ENCODE data around the gene C12orf42.

C12orf42 gene

DNA sequence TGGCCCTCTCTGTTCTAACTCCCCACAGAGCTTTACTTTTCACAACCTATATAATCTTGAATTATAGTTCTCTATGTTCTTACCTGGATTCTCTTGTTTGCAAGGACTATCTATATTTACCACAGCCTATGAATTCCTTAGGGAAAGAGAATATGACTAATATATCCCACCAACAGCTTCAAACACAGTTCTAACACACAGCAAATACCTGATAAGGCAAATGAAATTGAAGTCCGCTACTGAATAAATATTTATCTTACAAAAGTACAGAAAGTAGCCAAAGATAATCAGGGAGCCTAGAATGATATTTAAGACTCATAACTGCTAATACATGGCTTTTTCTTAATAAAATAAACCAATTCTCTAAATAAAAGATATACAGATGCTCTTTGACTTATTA, 165.1 kb downstream of the C12orf42 start:
- DNase-seq = no peak

- no peak for DNase-seq
Observed at GRCh38 chr12:103327676-103328075, 168.1 kb downstream of the C12orf42 start.

DNA sequence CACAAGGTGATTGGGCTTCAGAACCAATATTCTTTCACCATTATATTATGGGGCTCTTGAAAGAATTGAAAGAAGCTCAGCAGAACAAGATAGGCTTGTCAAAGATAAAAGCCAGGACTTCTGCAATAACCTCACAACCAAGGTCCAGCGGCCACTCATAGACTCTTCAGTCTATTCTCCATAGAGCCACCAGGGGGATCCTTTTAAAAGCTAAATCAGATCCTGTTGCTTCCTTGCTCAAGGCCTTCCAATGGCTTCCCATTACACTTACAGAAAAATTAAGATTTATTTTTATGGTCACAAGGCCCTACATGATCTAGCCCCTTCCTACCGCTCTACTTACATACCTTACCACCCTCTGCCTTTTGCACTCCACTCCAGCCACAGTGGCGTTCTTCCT, 169.6 kb downstream of the C12orf42 start:
- no peak for DNase-seq

GRCh38 chr12:103318566-103318965, 177.2 kb downstream of the C12orf42 start:
- no peak for DNase-seq

- DNase-seq = no peak
Observed at GRCh38 chr12:103317220-103317619, 178.5 kb downstream of the C12orf42 start.

DNA sequence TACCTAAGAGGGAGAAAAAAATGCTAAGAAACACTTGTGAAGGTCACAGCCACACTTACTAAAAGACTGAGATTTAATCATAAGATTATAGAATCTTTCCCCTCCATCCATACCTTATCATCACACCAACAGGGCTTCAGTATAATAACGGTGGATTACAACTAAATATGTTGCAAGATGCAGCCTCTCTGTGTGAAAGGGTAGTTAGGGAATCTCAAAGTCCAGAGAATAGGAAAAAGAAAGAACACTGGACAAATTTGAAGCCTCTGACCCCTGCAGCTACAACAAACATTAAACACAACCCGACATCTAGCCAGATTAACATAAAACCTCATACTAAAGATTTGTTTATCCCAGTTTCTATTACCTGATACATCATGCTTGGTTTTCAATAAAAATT, 181.0 kb downstream of the C12orf42 start:
- no peak for DNase-seq

GRCh38 chr12:103313894-103314293, 181.9 kb downstream of the C12orf42 start:
- no peak for DNase-seq

DNA sequence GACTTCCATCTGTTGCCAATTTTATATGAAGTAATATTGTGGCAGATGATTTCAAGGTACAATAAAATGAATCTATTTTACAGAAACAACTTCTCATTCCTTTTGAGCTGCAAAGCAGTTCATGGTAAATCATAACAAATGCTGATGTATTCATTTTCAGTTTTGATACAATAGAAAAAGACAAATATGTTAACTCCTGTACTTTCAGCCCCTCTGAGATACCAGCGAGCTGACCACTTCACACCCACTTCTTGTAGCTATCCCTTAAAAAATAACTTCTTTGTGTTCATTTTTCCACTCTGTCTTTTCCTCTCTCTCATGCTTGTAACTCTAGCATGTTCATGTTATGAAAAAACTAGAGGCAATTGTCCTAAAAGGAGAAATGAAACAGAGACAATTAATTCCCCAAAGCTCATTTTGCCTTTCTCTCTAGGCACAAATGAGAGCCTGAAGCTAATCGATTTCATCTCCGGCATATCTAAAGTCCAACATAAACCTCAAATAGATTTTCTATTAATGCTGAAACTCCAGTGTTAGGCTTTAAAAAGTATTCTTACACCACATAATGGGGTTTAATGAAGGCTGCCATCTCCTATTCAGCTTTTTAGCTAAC, 182.9 kb downstream of the C12orf42 start:
- DNase-seq = no peak

DNA sequence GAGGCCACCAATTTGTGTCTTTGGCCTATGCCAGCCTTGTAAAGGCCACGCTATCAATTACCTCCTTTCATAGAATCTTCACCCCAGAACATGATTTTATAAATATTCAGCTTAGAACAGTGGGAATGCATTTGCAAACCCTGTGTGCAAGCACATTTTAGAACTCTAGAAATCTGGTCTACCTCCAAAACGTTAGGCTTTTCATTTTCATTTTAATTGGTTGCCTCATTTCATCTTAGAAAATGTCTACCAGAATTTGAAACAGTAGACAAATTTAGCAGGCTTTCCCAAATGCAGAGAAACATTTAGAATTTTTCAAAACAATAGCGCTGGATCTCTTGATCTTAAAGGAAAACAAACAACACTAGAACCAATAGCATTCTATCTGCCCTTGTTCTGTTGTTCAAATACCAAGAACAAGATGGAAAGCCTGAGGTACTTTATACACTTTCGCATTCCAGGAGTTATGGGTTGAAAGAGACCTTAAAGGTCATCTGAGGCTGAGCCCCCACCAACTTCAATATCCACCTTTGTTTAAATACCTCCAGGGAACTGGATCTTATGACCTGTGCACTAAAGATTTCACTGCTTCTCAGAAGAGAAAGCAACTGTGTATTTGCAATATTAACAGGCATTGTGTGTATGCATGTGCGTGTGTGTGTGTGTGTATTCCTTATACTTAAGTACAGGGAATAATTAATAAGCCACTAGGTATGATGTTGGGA, 185.1 kb downstream of the C12orf42 start:
- no peak for DNase-seq

DNA sequence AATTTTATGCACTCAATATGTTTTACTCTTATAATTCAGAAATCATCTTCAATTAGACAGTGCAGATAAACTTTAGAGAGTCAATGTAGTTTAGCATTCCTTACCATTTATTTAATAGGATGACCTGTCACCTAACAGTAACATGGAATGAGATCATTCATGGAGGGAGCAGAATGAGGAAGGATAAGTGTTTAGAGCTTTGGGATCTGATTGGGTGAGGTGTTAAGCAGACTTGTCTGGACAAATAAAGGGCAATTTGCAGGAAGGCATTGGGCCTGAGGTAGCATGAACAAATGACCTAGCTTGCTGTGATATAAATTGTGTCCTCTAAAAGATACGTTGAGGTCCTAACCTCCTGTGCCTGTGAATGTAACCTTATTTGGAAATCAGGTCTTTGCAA, 187.4 kb downstream of the C12orf42 start:
- DNase-seq = no peak

DNA sequence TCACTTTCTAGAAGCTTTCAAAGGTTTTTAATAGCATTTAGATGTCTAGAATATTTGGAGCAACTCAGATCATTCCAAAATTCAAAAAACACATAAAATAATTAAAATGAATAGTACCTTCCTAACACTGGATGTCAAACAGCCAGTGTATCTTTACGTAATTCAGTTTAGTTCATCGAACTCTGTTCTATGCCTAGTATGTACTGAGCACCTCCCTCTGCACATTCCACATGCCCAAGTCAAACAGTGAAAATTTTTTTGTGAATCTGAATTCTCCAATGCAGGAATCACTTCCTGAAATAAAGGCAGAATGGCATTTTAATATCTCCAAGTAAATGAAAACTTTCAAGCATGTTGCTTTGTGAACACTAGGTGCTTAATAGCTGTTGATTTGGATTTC, 192.3 kb downstream of the C12orf42 start:
- DNase-seq = no peak

- no peak for DNase-seq
Observed at GRCh38 chr12:103301642-103302591, 193.9 kb downstream of the C12orf42 start.

DNA sequence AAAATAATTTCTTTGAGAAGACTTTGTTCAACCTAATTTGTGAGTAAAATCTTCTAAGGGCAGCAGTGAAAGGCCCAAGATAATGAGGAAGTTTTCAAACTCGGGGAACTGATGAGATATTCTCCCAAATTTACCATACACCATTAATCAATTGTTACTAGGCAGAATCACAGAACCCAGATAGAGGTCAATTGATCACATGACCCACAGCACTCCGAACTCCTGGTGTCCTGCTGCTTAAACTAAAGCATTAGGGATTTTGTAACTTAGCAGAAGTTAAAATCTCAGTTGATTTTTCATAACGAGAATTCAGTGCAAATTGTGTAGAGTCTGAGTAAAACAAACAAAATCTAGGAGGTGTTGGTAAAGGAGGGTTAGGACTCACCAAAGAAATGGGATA, 207.8 kb downstream of the C12orf42 start:
- no peak for DNase-seq

DNA sequence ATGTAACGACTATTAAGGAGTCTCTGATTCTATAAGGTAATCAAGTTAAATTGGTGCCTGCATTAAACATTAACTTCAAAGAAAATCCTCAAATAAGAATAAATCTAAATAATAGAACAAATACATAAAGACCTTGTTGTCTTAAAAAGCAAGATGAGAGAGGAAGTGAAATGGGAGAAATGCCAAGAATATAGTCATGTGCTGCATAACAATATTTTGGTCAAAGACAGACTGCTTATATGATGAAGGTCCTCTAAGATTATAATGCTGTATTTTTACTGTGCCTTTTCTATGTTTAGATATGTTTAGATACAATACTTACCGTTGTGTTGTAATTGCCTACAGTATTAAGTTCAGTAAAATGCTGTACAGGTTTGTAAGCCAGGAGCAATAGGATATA, 213.6 kb downstream of the C12orf42 start:
- DNase-seq = no peak

- DNase-seq = no peak
Observed at GRCh38 chr12:103279444-103279843, 216.3 kb downstream of the C12orf42 start.

- no peak for DNase-seq
Observed at GRCh38 chr12:103278329-103278728, 217.4 kb downstream of the C12orf42 start.

DNA sequence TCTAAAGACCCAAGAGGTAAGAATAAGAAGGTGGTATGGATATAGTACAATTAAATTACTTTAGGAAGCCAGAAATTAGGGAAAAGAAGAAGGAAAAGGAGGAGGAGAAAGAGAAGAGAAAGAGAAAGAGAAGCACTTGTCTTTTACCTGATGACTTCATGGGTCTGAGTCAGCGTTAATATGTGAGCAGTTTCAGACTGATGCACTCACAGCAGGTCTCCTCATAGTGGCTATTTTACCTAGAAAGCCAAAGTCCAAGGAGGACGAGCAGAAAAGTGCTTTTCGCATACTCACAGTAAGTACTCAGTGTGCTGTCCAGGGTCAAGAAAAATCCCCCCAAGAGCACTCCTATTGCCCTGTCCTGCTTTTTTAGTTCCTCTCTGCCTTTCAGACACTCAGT, 222.1 kb downstream of the C12orf42 start:
- DNase-seq = no peak

DNA sequence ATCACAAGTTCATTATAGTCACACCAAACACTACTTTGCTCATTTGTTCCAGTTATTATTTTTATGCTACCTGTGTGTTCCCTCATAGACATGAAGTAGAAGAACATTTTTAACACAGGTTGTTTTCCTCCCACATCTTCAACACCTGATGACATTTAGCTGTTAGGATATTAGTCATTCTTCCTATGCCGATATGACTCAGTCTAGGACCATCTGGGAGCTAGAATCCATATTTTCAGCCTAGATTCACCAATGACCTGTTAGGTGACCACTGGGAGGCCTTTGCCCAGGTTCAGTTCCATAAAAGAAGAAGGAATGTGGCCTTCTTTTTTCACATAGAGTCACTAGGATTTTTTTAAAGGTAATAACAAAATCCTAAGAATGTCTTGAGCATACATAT, 222.8 kb downstream of the C12orf42 start:
- DNase-seq = no peak

- no peak for DNase-seq
Observed at GRCh38 chr12:103269946-103270345, 225.8 kb downstream of the C12orf42 start.

DNA sequence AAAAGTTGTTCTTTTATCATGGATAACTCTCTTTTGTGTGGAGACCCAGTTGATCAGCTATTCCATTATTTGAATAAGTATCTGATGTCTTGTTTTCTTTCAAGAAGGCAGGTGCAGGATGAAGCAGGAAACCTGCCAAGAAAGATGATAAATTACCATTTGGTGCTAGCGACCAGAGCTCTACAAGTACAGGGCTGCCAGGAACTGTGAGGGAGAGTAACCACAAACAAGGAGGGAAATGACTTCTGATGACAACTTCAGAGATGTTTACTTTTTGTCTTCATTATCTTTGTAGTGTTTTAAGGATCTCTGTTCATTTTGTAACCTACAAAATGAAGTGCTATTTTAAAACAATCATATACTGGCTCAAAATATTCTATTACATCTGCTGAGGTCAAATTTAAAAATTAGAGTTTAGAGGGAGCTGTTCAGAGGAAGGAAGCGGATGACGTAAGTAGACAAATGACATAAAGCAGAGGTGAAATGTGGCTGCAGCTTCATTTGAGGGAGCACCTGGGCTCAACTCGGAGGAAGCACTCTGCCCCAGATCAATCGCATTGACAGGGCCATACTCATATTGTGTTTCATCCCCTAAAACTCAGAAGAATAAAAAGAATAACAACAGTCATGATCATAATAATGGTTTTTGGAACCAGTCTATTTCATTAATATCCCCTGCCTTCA, 226.8 kb downstream of the C12orf42 start:
- no peak for DNase-seq

- DNase-seq = no peak
Observed at GRCh38 chr12:103257763-103258162, 238.0 kb downstream of the C12orf42 start.

Measured in stimulated activated CD8-positive, alpha-beta memory T cell treated with anti-CD3 and anti-CD28 coated beads, Interleukin-4, amount 100 ng/mL, for 48 hours (primary cell).